Skeletal muscle cell (primary cell): Measurements from ENCODE around the gene UNK.
"Not testable (repeated sequence)": the region's sequence is repeated elsewhere in the genome, so short reads cannot be mapped to it uniquely, and the experiment has no call there.

ENCODE experiments used
- DNase-seq: peaks from one replicate; pipeline ENCODE4 v3.0.0-alpha.2; 2010; ENCODE audit warnings: low read depth
- H3K4me3 ChIP-seq: 2 replicates; pipeline ENCODE4 v1.5.1; 2011; ENCODE audit warnings: low read depth, mild to moderate bottlenecking, control low read depth, low read length, moderate library complexity

Gene UNK

DNA sequence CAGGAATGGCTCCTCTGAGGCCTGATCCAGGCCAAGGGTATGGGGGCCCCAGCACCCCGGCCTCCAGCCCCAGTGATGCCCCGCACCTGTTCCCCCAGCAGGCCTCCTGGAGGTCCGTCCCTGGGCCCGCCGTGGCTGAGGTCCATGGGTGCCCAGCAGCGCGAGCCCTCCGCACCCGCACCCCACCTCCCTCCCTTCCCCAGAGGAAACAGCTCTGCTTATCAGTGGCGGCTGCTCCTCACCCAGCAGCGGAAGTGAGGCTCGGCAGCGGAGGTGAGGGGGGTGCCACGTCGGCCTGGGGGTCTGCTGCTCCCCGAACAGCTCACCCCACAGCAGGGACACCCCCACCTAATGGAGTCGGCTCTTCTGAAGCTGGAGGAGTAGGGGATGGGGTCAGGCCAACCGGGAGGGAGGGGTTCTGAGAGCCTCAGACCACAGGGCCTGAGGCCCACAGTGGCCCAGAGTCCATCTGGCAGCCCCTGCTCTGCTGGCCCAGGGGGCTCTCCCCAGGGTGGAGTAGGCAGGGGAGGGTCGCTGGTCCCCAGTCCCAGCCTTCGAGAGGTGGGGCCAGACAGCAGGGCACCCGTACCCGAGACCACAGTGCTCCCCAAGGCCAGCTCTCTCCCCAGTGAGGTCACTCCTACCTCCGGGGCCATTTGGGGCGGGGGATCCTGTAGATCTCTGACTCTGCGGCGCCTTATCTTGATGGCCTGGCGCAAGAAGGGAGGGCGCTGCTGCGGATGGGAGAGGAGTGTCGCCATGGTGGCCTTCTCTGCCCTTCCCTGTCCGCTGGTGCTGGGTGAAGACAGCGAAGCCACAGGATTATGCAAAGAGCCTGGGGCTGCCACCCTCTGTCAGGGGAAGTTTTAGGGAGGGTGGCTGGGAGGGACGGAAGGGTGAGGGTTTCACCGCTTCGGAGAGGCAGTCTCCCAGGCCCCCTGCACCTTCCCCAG, 59.2 kb downstream of the UNK start, which contains the start of gene UNC13D:
TSS of gene UNC13D (minus strand) at position 828 of the 953 bp plus-strand sequence. CDS start at position 761, 67 bp downstream.
- no peak within 1 kb of the TSS for H3K4me3 ChIP-seq
- DNase-seq: no peak

DNA sequence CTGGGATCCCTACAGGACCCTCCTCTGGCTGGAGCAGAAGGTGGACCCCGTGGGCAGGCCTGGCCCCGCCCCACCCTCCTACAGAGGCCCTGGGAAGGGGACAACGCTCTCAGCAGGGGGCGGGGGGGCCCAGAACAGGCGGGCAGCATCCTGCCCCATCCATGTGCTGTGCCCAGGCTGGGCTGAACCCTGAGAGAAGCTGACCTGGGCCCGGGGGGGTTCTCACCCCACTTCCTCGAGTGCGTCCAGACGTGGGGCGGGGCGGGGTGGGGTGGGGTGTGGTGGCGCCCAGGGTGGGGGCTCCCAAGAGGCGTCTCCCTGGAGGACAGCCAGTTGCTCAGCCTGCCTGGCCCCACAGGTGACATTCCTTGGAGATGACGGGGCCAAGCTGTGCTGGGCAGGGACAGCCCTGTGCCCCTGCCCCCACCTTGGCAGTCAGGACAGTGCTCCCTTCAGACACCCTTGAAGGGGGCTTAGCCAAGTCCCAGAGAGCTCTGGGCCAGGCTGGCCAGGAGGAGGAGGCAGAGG, 60.0 kb downstream of the UNK start:
- H3K4me3 ChIP-seq: no peak overlapping the region
- DNase-seq: no peak

DNA sequence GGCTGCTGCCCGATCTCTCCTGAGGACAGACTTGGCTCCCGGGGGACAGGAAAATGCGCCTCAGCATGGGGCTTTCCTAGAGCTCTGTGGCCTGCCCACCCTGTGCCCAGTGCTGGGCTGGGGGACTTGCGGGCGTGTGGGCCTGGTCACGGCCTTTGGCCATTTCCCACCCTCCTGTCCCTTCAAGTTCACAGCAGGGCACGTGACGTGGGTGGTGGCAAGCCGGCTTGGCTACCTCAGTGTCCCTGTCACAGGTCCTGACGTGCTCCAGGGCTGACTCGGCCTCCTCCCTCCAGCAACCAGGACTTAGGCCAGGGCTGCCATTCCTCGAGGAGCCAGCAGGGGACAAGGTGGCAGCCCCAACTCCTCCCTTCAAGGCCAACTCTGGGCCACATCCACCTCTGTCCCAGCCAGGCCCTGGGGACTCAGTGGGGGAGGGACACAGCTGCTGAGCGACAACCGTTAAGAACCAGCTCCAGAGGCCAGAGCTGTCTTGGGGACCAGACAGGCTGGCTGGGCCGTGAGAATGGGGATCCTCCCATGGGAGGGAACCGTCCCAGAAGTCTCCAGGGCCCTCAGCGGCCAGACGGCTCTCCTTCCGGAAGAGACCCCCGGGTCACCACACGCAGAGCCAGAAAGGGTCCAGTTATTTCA, 60.6 kb downstream of the UNK start:
- H3K4me3 ChIP-seq: no peak overlapping the region
- no peak for DNase-seq

DNA sequence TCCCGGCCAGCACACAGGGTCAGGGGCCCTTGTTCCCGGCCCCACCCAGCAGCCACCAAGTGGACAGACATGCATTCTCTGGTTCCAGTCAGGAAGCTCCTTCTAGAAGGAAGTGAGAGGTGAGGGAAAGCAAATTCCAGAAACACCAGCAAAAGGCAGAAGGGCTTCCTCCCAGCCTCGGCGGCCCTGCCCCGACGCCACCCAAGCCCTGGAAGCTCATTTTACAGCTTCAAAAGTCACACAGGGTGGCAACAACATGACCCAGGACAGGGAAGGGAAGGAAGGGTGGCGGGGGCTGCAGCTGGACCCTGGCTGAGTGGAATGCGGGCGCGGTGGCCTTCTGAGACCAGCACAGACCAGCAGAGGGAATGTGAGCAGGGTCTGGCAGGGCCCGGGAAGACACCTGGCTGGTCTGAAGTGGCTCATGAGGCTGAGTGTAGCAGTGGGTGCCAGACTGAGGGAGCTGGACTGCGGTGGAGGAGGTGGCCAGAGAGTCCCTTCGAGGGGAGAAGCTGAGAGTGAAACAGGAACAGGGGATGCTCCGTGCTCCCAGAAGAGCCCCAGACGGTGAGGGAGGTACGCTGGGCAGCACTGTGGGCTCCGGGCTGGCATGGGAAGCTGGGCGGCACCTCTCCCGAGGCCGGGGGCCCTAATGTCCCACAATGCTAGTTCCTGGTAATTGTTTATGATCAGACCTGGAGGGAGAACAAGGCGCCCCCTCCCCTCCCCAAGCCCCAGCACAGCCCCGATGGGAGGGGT, 61.5 kb downstream of the UNK start:
- H3K4me3 ChIP-seq: no peak overlapping the region
- no peak for DNase-seq

DNA sequence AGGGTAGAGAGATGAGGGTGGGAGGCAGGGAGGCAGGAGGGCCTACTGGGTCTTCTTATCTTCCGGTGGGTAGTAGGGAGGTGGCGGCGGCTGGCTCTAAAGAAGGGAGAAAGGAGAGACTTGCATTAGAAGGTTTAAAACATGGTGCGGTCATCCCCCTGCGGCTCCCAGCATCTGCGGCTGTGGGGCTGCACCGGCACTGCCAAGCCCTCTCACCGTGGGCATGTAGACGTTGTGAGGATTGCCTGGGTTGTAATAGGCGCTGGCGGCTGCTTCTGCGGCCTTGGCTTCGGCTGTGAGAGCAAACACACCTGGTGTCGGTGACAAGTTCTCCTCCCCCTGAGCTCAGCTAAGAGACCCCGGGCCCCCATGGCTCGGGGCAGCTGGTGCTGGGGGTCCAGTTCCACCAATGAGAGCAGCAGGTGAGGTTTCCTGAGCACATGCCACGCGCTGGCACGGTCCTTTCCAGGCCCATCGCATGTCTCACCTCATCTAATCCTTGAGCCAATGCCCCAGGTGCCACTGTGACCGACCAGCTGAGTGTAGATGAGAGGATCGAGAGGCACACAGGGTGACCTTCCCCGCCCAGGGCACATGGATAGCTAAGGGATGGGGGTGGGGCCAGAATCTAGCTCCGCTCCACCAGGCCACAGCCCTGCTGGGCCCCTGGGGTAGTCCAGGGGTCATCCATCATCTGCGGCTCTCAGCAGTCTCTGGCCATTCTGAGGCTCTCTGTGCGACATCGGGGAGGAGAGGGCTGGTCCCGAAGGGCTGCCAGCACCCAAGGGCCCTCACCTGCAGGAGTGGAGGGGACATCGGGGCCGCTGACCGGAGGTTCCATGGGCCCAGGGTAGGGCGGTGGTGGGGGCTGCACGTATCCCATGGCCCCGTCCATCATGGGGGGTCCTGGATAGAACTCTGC, 62.3 kb downstream of the UNK start:
- no peak overlapping the region for H3K4me3 ChIP-seq

DNA sequence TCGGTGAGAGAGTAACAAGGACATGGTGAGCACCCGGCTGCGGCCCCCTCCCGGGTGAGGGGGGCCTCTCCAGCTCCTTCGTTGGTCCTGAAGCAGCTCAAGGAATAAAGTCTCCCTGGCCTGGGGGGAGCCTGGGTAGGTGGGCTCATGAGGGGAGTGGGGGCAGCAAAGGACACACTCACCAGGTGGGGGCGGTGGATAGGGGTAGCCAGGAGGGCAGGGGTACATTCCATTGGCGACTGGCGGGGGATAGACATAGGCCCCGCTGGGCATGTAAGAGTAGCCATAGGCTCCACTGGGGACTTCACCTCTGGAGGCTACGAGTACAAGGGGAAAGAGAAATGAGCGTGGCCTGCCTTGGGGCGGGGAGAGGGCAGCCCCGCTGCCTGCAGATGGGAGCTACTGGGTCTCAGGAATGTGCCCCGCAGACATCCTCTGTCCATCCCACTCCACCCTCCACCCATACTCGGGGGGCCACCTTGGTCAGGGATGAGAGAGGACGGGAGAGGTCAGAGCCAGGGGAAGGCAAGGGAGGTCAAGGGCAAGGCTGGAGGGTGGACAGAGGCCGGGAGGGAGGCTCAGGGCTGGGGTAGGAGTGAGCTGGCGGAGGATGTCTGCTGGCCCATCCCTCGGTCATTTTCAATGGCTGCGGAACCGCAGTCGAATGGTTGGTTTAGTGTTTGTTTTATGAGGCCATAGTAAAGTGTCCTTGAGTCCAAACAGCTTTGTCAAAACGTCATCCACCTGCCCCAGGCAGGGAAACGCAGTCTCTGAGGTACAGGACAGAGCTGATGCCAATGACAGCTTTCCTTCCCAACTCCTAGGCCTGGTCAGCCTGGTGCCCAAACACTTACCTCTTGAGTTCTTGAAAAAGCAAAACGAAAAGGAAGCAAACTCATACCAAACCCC, 63.3 kb downstream of the UNK start:
- no peak overlapping the region for H3K4me3 ChIP-seq
- DNase-seq: no peak

More for the DNA sequence above, 62.3 kb downstream of the UNK start:
- no peak for DNase-seq

DNA sequence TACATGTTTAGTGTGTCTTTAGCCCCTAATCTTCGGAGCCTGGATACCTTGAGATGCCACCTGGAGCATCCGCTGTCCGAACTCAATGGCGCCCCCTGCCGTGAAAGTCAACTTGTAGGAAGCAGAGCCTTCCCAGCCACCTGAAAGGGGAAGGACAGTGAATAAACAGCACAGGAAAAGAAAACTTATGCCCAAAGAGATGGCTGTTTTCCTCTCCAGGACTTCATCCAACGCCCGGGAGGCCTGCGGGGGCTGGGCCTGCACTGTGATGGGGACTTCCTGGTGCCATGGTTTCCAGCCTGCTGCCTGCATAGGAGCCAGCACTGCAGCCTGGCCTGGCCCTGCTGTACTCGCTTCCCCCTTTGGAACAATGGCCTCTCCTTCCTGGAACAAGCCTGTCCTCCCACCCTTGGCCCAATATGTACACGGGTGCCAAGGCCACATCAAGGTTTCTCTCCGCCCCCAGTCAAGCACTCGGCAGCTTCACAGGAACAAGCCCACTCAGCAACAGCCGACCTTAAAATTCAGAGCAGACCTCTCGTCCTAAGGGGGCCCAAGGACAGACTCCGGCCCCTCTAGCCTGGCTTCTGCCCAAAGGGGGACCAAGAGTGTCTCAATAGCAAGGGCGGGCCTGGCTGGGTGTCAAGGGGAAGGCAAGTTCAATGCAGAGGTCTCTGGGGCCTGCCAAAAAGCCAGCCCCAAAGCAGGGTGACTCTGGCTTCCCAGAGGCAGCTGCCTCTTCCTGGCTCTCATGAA, 64.1 kb downstream of the UNK start:
- no peak overlapping the region for H3K4me3 ChIP-seq
- DNase-seq: no peak

DNA sequence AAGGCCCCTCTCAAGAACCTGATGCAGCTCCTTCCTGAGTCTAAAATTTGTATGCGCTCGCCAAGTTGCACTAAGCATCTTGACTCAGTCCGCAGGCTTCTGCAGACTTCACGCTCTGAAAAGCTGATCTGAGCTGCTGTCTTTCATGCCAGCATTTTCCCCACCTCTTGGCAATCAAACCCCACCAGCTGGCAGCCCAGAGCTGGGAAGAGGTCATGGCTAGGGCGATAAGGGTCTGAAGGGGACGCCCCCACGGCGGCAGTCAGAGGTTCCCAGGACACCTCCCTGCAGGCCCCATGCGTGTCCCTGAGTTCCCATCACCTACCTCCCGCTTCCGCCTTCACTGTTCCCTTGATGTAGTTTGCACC, 64.7 kb downstream of the UNK start:
- H3K4me3 ChIP-seq: no peak overlapping the region
- DNase-seq: no peak

DNA sequence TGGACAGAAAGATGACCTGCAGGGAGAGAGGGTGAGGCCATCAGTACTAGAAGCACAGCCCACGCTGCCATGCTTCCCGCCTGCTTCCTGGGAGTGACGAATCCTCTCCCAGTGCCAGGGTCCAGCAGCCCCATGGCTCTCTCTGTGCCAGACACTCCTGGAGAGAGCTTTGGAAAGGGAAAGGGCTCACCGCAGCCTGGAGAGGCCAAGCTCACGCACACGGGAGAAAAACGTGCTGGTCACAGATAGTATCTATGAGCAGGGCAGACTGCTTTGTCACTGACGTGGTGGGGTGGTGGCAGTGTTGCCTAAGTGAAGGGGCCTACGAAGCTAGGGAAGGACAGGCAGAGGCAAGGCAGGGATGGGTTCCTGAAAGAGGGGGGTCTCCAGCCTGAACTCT, 65.1 kb downstream of the UNK start:
- no peak overlapping the region for H3K4me3 ChIP-seq
- DNase-seq: no peak

DNA sequence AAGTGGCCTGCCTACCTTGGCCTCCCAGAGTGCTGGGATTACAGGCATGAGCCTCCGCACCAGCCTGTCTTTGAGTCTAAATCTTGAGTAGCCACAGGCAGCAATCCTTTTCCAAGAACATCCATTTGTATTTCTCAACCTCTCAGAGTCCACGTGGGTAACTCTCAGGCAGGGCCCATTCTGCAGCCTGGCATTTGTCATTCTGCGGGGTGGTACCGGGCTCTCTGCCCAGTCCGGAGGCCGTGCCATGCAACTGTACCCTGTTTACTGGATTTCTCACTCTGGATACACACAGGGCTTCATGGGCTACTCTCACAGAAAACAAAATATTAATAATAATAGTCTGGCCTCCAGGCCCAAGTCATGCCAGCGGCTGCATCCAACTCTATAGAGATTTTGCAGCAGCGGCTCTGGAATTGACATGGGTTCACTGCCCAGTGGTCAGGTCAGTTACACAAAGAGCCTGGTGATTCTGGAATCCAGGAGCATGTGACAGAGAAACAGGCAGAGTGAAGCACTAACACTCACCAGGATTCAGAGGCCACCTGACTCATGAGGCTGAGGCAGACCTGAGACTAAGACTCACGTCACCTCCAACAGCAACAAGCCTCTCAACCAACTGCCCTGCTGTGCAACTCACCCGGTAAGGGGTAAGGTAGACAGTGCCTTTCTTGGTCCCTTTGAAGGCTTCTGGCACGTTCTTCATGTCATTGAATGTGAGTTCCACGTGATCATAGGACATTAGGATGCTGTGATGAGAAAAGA, 66.5 kb downstream of the UNK start:
- no peak overlapping the region for H3K4me3 ChIP-seq
- no peak for DNase-seq

DNA sequence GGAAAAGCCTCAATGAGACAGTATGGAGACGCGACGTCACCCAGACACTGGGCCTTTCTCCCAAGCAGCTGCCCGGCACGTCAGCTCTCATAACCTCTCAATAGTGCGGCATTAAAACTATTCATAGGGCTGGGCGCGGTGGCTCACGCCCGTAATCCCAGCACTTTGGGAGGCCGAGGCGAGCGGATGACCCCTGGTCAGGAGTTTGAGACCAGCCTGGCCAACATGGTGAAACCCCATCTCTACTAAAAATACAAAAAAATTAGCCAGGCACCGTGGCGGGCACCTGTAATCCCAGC, 67.0 kb downstream of the UNK start:
- DNase-seq, H3K4me3 ChIP-seq: not testable (repeated sequence)

DNA sequence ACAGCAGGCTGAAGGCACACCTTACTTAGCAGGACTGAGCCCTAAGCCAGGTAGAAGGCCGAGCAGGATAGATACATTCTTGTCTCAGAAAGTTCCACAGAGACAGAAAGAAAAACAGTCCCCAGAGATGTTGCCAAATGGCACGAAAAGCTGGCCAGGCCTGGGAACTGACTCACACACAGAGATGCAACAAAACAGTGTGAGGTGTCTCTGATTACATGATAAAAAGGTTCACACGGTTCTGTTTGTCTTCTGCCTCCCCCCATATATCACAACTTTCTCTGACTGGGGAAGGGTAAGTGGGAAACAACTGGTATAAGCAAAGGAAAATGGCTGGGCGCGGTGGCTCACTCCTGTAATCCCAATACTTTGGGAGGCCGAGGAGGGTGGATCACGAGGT, 68.8 kb downstream of the UNK start:
- no peak for DNase-seq
- H3K4me3 ChIP-seq: no peak overlapping the region

DNA sequence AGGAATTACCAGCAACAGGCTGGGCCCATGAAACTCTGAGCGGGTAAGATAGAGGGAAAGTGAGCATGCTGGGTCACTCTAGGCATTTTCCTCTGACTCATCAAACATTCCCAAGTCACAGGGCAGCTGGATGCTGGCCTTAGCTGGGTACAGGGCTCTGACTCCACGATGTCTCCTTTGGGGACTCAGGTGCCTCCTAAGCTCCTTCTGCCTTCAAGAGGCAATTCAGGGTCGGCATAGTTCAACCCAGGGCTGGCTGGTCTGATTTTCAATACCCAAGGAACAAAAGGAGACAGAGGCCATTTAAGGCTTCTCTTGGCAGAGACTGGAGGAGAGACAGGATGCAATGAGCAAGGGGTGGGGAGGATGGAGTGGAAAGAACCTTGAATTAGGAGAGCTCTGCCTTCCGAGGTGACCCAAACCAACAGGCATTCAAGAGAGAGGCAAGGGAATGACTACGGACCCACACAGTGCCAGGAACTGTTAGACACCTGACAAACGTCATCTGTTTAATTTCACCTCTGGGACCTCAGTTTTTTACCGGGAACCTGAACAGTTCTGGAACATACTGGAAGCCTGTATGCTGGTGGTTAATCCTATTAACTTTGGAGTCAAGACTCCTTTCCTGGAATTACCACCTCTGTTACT, 69.6 kb downstream of the UNK start:
- DNase-seq: no peak

DNA sequence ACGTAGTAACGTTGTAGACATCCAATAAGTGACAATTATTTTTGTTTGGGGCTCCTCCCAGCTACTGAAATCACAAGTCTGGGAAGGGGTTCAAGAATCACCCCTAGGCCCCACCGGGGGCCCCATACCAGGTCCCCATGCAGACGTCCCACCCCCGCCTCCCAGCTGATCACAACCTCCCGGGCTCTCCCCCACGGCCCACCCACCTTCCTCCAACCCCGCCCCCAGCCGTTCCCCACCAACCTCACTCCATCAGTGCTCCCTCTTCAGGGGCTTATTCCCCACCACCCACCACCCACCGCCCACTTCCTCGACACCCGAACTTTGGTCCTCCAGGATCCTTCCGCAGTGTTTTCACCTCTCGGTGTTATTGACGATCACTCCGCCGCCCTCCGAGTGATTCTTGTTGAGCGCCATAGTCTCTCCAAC, 70.3 kb downstream of the UNK start:
- peak overlapping the region; percentile 88 for H3K4me3 ChIP-seq
- DNase-seq: no peak

More for the DNA sequence above, 69.6 kb downstream of the UNK start:
- H3K4me3 ChIP-seq: peak overlapping the region; percentile 88

DNA sequence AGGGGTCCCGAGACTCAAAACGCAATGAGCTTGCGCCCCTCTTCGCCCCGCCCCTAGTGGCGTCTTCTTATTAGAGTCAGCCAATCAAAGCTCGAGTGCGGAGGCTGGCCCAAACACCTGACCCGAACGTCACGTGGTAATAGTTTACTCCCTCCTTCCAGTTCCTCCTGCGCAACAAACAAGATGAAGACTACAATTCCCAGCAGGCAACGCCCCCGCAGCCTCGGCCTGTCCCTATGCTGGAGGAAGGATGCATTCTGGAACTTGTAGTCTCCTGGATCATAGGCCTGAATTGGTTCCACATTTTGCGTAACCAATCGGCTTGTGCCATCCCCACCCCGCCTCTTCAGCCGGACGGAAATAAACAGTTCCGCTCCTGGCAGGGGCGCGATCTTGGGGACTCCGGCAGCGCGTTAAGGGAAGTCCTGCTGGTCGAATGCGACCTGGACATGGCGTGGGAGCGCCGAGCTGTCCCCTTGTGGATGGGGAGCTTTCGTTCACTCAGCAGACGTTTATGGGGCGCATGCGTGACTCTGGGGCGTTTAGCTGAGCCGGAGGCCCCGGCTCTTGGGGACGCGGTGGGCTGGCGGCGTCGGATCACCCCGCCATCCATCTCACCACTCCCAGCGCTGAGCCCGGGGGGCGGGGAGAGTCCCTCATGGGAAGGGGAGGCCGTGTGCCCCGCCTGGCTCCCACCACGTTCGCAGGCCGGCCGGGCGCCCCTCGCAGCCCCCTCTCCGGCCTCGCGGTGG, 70.9 kb downstream of the UNK start, which contains the start of gene WBP2:
TSS of gene WBP2 (minus strand) at position 26 of the 752 bp plus-strand sequence. CDS start 38 bp downstream, outside the sequence.
- DNase-seq: peak; percentile 100
- peak within 1 kb of the TSS; percentile 88 for H3K4me3 ChIP-seq
